BLaER1 (cell line): ENCODE measurements around the gene RTEL1.

ENCODE experiments used
- H3K27ac ChIP-seq: shearing (Covaris generic); formaldehyde crosslinking; 2 replicates; pipeline ENCODE4 v1.8.1; 2022
- H3K27me3 ChIP-seq: shearing (Covaris generic); formaldehyde crosslinking; 2 replicates; pipeline ENCODE4 v1.8.1; 2022
- H3K36me3 ChIP-seq: shearing (Covaris generic); formaldehyde crosslinking; 2 replicates; pipeline ENCODE4 v1.8.1; 2022
- H3K4me1 ChIP-seq: shearing (Covaris generic); formaldehyde crosslinking; 2 replicates; pipeline ENCODE4 v1.8.1; 2022
- H3K4me2 ChIP-seq: shearing (Covaris generic); formaldehyde crosslinking; 2 replicates; pipeline ENCODE4 v1.8.1; 2022
- H3K4me3 ChIP-seq: shearing (Covaris generic); formaldehyde crosslinking; 2 replicates; pipeline ENCODE4 v1.8.1; 2022
- H3K9ac ChIP-seq: shearing (Covaris generic); formaldehyde crosslinking; 2 replicates; pipeline ENCODE4 v1.8.1; 2022
- H3K9me3 ChIP-seq: shearing (Covaris generic); formaldehyde crosslinking; 2 replicates; pipeline ENCODE4 v1.8.1; 2022
- H4K20me1 ChIP-seq: shearing (Covaris generic); formaldehyde crosslinking; 2 replicates; pipeline ENCODE4 v1.8.1; 2022
- Cebpa-rat ChIP-seq: shearing (Covaris generic); IDR thresholded peaks from 2 replicates; pipeline ENCODE4 v1.8.1; 2022

Gene RTEL1

GRCh38 chr20:63691711-63692435 is 33.8 kb downstream of the RTEL1 start:
- no peaks in the 10 kb centered on the region for H3K9me3 ChIP-seq
- peaks cover 50% of the 10 kb centered on the region for H3K4me1 ChIP-seq
- no peak overlapping the region for H3K4me3 ChIP-seq
- peak overlapping the region; percentile 65 for H3K4me2 ChIP-seq
- H3K27ac ChIP-seq = peak overlapping the region; percentile 56; the same call in 1 of the 2 replicates
- H3K27me3 ChIP-seq = no peaks in the 10 kb centered on the region
- H4K20me1 ChIP-seq = peaks cover 24% of the 10 kb centered on the region
- no peak for TF ChIP-seq Cebpa-rat
- peaks cover 20% of the 10 kb centered on the region for H3K36me3 ChIP-seq
- peak overlapping the region; percentile 29; the same call in 1 of the 2 replicates for H3K9ac ChIP-seq

GRCh38 chr20:63692436-63693082 is 34.4 kb downstream of the RTEL1 start:
- Histone ChIP-seq H3K4me2 (peak overlapping the region; percentile 65; the same call in 1 of the 2 replicates), H3K27ac (peak overlapping the region; percentile 56; the same call in 1 of the 2 replicates), H3K9me3 (no peaks in the 10 kb centered on the region), H3K4me1 (peaks cover 50% of the 10 kb centered on the region), H3K9ac (0 out of 2 replicates have a peak overlapping the region, but pooled peaks have one; percentile 29), H3K27me3 (no peaks in the 10 kb centered on the region), H3K36me3 (peaks cover 20% of the 10 kb centered on the region), H3K4me3 (no peak overlapping the region), H4K20me1 (peaks cover 31% of the 10 kb centered on the region)
- TF ChIP-seq Cebpa-rat = no peak

- Histone ChIP-seq H3K4me3 (no peak overlapping the region), H3K4me2 (no peak overlapping the region), H3K4me1 (peaks cover 54% of the 10 kb centered on the region), H3K9me3 (no peaks in the 10 kb centered on the region), H4K20me1 (peaks cover 38% of the 10 kb centered on the region), H3K27ac (no peak overlapping the region), H3K27me3 (no peaks in the 10 kb centered on the region), H3K36me3 (peaks cover 20% of the 10 kb centered on the region), H3K9ac (no peak overlapping the region)
- TF ChIP-seq Cebpa-rat = no peak
Measured at GRCh38 chr20:63693083-63693732, 35.1 kb downstream of the RTEL1 start.

GRCh38 chr20:63693733-63694583 is 35.8 kb downstream of the RTEL1 start:
- H3K4me2 ChIP-seq = no peak overlapping the region
- TF ChIP-seq Cebpa-rat = no peak
- no peak overlapping the region for H3K9ac ChIP-seq
- H3K9me3 ChIP-seq = no peaks in the 10 kb centered on the region
- no peak overlapping the region for H3K4me3 ChIP-seq
- no peak overlapping the region; the same call in 1 of the 2 replicates for H3K27ac ChIP-seq
- H3K36me3 ChIP-seq = peaks cover 23% of the 10 kb centered on the region
- peaks cover 61% of the 10 kb centered on the region for H3K4me1 ChIP-seq
- no peaks in the 10 kb centered on the region for H3K27me3 ChIP-seq
- peaks cover 45% of the 10 kb centered on the region for H4K20me1 ChIP-seq

- no peaks in the 10 kb centered on the region for H3K9me3 ChIP-seq
- H3K4me1 ChIP-seq = peaks cover 70% of the 10 kb centered on the region
- no peak overlapping the region for H3K4me2 ChIP-seq
- peaks cover 54% of the 10 kb centered on the region for H4K20me1 ChIP-seq
- peak overlapping the region; percentile 82 for H3K27ac ChIP-seq
- no peaks in the 10 kb centered on the region for H3K27me3 ChIP-seq
- H3K9ac ChIP-seq = no peak overlapping the region
- no peak overlapping the region for H3K4me3 ChIP-seq
- H3K36me3 ChIP-seq = peaks cover 29% of the 10 kb centered on the region
- no peak for TF ChIP-seq Cebpa-rat
Measured at GRCh38 chr20:63694584-63695423, 36.7 kb downstream of the RTEL1 start.

GRCh38 chr20:63695424-63696305 is 37.6 kb downstream of the RTEL1 start:
- Histone ChIP-seq H3K36me3 (peaks cover 37% of the 10 kb centered on the region), H3K27me3 (no peaks in the 10 kb centered on the region), H3K4me2 (peak overlapping the region; percentile 99), H3K27ac (peak overlapping the region; percentile 82), H3K4me1 (peaks cover 76% of the 10 kb centered on the region), H4K20me1 (peaks cover 58% of the 10 kb centered on the region), H3K9ac (peak overlapping the region; percentile 50), H3K4me3 (no peak overlapping the region), H3K9me3 (no peaks in the 10 kb centered on the region)
- no peak for TF ChIP-seq Cebpa-rat

- Histone ChIP-seq H3K36me3 (peaks cover 42% of the 10 kb centered on the region), H3K9me3 (no peaks in the 10 kb centered on the region), H3K4me1 (peaks cover 70% of the 10 kb centered on the region), H3K27ac (peak overlapping the region; percentile 82), H3K4me3 (peak overlapping the region; percentile 63), H3K9ac (peak overlapping the region; percentile 72), H3K4me2 (peak overlapping the region; percentile 99), H4K20me1 (peaks cover 52% of the 10 kb centered on the region), H3K27me3 (no peaks in the 10 kb centered on the region)
- no peak for TF ChIP-seq Cebpa-rat
Measured at GRCh38 chr20:63696306-63696627, 38.2 kb downstream of the RTEL1 start.
